ENCODE measurements around the gene LGALS7B.
A peak's percentile ranks its signal among the peaks of the same experiment; 100 is the strongest.
"Not testable (repeated sequence)": the region's sequence is repeated elsewhere in the genome, so short reads cannot be mapped to it uniquely, and the experiment has no call there.

Gene LGALS7B

GRCh38 chr19:38770228-38770948, 18.6 kb upstream of the LGALS7B start:
- DNase-seq (ENCODE audit: low read depth): not testable (repeated sequence)

- DNase-seq (ENCODE audit: low read depth): not testable (repeated sequence)
Measured at GRCh38 chr19:38770949-38771275, 18.1 kb upstream of the LGALS7B start.

- not testable (repeated sequence) for DNase-seq (ENCODE audit: low read depth)
Measured at GRCh38 chr19:38771569-38771968, 17.4 kb upstream of the LGALS7B start.

- no peak for DNase-seq (ENCODE audit: low read depth)
Measured at GRCh38 chr19:38773469-38774177, 15.4 kb upstream of the LGALS7B start, which contains the start of gene LGALS7. LGALS7 (minus strand) TSS chr19:38773517; CDS start chr19:38773492, 25 bp downstream.

- no peak for DNase-seq (ENCODE audit: low read depth)
Measured at GRCh38 chr19:38774181-38774950, 14.6 kb upstream of the LGALS7B start.

GRCh38 chr19:38778733-38779132, 10.3 kb upstream of the LGALS7B start:
- no peak for DNase-seq (ENCODE audit: low read depth)

GRCh38 chr19:38780443-38780842, 8.6 kb upstream of the LGALS7B start:
- DNase-seq (ENCODE audit: low read depth): no peak

- no peak for DNase-seq (ENCODE audit: low read depth)
Measured at GRCh38 chr19:38781058-38781457, 7.9 kb upstream of the LGALS7B start.

- not testable (repeated sequence) for DNase-seq (ENCODE audit: low read depth)
Measured at GRCh38 chr19:38782212-38782611, 6.8 kb upstream of the LGALS7B start.

- no peak for DNase-seq (ENCODE audit: low read depth)
Measured at GRCh38 chr19:38784224-38784623, 4.8 kb upstream of the LGALS7B start.

GRCh38 chr19:38785187-38785699, 3.8 kb upstream of the LGALS7B start:
- no peak for DNase-seq (ENCODE audit: low read depth)

GRCh38 chr19:38786061-38786460, 2.9 kb upstream of the LGALS7B start:
- not testable (repeated sequence) for DNase-seq (ENCODE audit: low read depth)

- DNase-seq (ENCODE audit: low read depth): no peak
Measured at GRCh38 chr19:38786572-38787265, 2.3 kb upstream of the LGALS7B start.

- DNase-seq (ENCODE audit: low read depth): not testable (repeated sequence)
Measured at GRCh38 chr19:38790507-38791403, 1.8 kb downstream of the LGALS7B start.

GRCh38 chr19:38791451-38792064, 2.6 kb downstream of the LGALS7B start:
- DNase-seq (ENCODE audit: low read depth): not testable (repeated sequence)

- DNase-seq (ENCODE audit: low read depth): peak; percentile 30
Measured at GRCh38 chr19:38792250-38793111, 3.5 kb downstream of the LGALS7B start.

- DNase-seq (ENCODE audit: low read depth): no peak
Measured at GRCh38 chr19:38793177-38793576, 4.2 kb downstream of the LGALS7B start.

- DNase-seq (ENCODE audit: low read depth): no peak
Measured at GRCh38 chr19:38793671-38794070, 4.7 kb downstream of the LGALS7B start.

GRCh38 chr19:38795549-38795948, 6.5 kb downstream of the LGALS7B start:
- no peak for DNase-seq (ENCODE audit: low read depth)
